H1 (cell line): ENCODE results near the gene HP1BP3. TPM values are rescaled to one million over a fixed set of nuclear protein-coding genes. Genes with fewer than 3 reads are reported as not detected.

Source experiments
- CTCF ChIA-PET: fragments of 300-600 bp; sonication (Branson Sonifier 250); formaldehyde crosslinking; loops from one replicate; lab custom pipeline; 2021; ENCODE audit not compliant: partially characterized antibody; lab: Charles Lee
- POLR2A ChIA-PET: fragments of 300-600 bp; sonication (Branson Sonifier 250); formaldehyde crosslinking; loops from one replicate; lab custom pipeline; 2021; ENCODE audit warnings: inconsistent platforms; ENCODE audit not compliant: partially characterized antibody; lab: Charles Lee
- DNase-seq, 2 experiments: peaks; one replicate each; pipeline versions ENCODE4 v3.0.0 to v3.0.0-alpha.2; 2010 to 2022; ENCODE audit warnings: low spot score in 2 of 2, low read depth in 1 of 2, mixed read lengths in 1 of 2
- FAIRE-seq: peaks from 2 replicates; lab custom pipeline; 2011; peaks lifted over from hg19 to GRCh38; lab: Jason Lieb, UNC
- H2AFZ ChIP-seq: 2 replicates; pipeline ENCODE4 v1.8.1; 2012; ENCODE audit warnings: low read length, inconsistent platforms
- H2AK5ac ChIP-seq: 2 replicates; pipeline ENCODE4 v1.6.1; 2013; ENCODE audit warnings: low read depth, low read length
- H2BK120ac ChIP-seq: replicated peaks from 2 replicates; pipeline ENCODE3; 2013; ENCODE audit warnings: low read depth, low read length, inconsistent platforms
- H2BK12ac ChIP-seq: 2 replicates; pipeline ENCODE4 v1.6.1; 2013; ENCODE audit warnings: low read depth, low read length
- H2BK15ac ChIP-seq: 2 replicates; pipeline ENCODE4 v1.6.1; 2013; ENCODE audit warnings: low read length
- H2BK20ac ChIP-seq: 2 replicates; pipeline ENCODE4 v1.6.1; 2013; ENCODE audit warnings: low read length
- H2BK5ac ChIP-seq: 2 replicates; pipeline ENCODE4 v1.6.1; 2013; ENCODE audit warnings: low read depth, low read length
- H3K14ac ChIP-seq: 2 replicates; pipeline ENCODE4 v1.6.1; 2013; ENCODE audit warnings: inconsistent platforms; ENCODE audit not compliant: insufficient read length
- H3K18ac ChIP-seq: 2 replicates; pipeline ENCODE4 v1.6.1; 2013; ENCODE audit warnings: low read length; ENCODE audit errors: extremely low read depth
- H3K23ac ChIP-seq: 2 replicates; pipeline ENCODE4 v1.6.1; 2013; ENCODE audit warnings: inconsistent platforms; ENCODE audit not compliant: insufficient read length
- H3K23me2 ChIP-seq: 2 replicates; pipeline ENCODE4 v1.6.1; 2013; ENCODE audit warnings: low read depth, low read length
- H3K27ac ChIP-seq: 2 replicates; pipeline ENCODE4 v1.6.1; 2011; ENCODE audit warnings: low read depth, low read length, inconsistent platforms
- H3K27me3 ChIP-seq, 4 experiments: replicated peaks in 1 of 4; 1 replicate in 1 of 4; 2 replicates in 3 of 4; pipeline versions ENCODE4 v1.6.1 to v1.8.1; 2011 to 2013; ENCODE audit warnings: low read length in 3 of 4, mild to moderate bottlenecking in 3 of 4, inconsistent platforms in 2 of 4, mixed read lengths in 2 of 4, moderate library complexity in 1 of 4; ENCODE audit not compliant: control insufficient read depth in 3 of 4, insufficient read depth in 3 of 4; ENCODE audit errors: extremely low read depth in 1 of 4
- H3K36me3 ChIP-seq, 4 experiments: 2 replicates each; pipeline versions ENCODE4 v1.6.1 to v1.8.1; 2011 to 2013; ENCODE audit warnings: mild to moderate bottlenecking in 4 of 4, low read length in 3 of 4, moderate library complexity in 2 of 4, control low read depth in 1 of 4, inconsistent platforms in 1 of 4; ENCODE audit not compliant: insufficient read depth in 4 of 4, control insufficient read depth in 2 of 4
- H3K4ac ChIP-seq: replicated peaks from 2 replicates; pipeline ENCODE3; 2013; ENCODE audit warnings: low read length, low read depth, mixed read lengths, inconsistent platforms; ENCODE audit not compliant: insufficient read length
- H3K4me1 ChIP-seq, 4 experiments: replicated peaks in 1 of 4; 1 replicate in 1 of 4; 2 replicates in 3 of 4; pipeline versions ENCODE4 v1.6.1 to v1.8.1; 2011 to 2013; ENCODE audit warnings: low read length in 3 of 4, inconsistent platforms in 2 of 4, mixed read lengths in 1 of 4; ENCODE audit not compliant: insufficient read depth in 4 of 4, control insufficient read depth in 3 of 4
- H3K4me2 ChIP-seq, 2 experiments: 2 replicates each; pipeline versions ENCODE4 v1.6.1 to v1.8.1; 2011 to 2013; ENCODE audit warnings: low read depth in 2 of 2, low read length in 2 of 2, control low read depth in 1 of 2, inconsistent platforms in 1 of 2, mild to moderate bottlenecking in 1 of 2; ENCODE audit not compliant: insufficient read depth in 1 of 2
- H3K4me3 ChIP-seq, 4 experiments: fragments of 200-600, 300-600 bp in 1 of 4; sonication (generic), shearing (Covaris generic), sonication (Bioruptor Twin) in 1 of 4; 2 replicates each; pipeline versions ENCODE4 v1.5.1 to v1.8.1; 2011 to 2016; ENCODE audit warnings: low read length in 4 of 4, low read depth in 3 of 4, control low read depth in 2 of 4, inconsistent platforms in 2 of 4, mild to moderate bottlenecking in 2 of 4, mixed read lengths in 1 of 4, moderate library complexity in 1 of 4; ENCODE audit not compliant: insufficient read depth in 2 of 4; ENCODE audit errors: extremely low read depth in 1 of 4
- H3K56ac ChIP-seq: replicated peaks from 2 replicates; pipeline ENCODE3; 2013; ENCODE audit warnings: low read depth, mild to moderate bottlenecking, mixed read lengths, low read length, inconsistent platforms; ENCODE audit not compliant: insufficient read length
- H3K79me1 ChIP-seq: 2 replicates; pipeline ENCODE4 v1.6.1; 2013; ENCODE audit warnings: low read depth, low read length, control low read depth
- H3K79me2 ChIP-seq, 2 experiments: 2 replicates each; pipeline versions ENCODE4 v1.6.1 to v1.8.1; 2012 to 2013; ENCODE audit warnings: low read length in 2 of 2, mild to moderate bottlenecking in 2 of 2, inconsistent platforms in 1 of 2; ENCODE audit not compliant: insufficient read depth in 2 of 2, control insufficient read depth in 1 of 2
- H3K9ac ChIP-seq, 4 experiments: replicated peaks in 1 of 4; 1 replicate in 1 of 4; 2 replicates in 3 of 4; pipeline versions ENCODE4 v1.6.1 to v1.8.1; 2011 to 2013; ENCODE audit warnings: low read depth in 3 of 4, low read length in 3 of 4, control low read depth in 2 of 4, mild to moderate bottlenecking in 2 of 4, moderate library complexity in 2 of 4, inconsistent platforms in 1 of 4; ENCODE audit errors: extremely low read depth in 1 of 4
- H3K9me3 ChIP-seq, 2 experiments: 2 replicates each; pipeline versions ENCODE4 v1.6.1 to v1.8.1; 2012 to 2013; ENCODE audit warnings: mild to moderate bottlenecking in 2 of 2, moderate library complexity in 2 of 2, control low read depth in 1 of 2, inconsistent platforms in 1 of 2, low read depth in 1 of 2, low read length in 1 of 2, mixed read lengths in 1 of 2; ENCODE audit not compliant: insufficient read depth in 2 of 2
- H4K20me1 ChIP-seq, 2 experiments: replicated peaks in 1 of 2; 2 replicates each; pipeline versions ENCODE3 to v1.8.1; 2011 to 2013; ENCODE audit warnings: inconsistent platforms in 2 of 2, low read length in 2 of 2, mild to moderate bottlenecking in 1 of 2; ENCODE audit not compliant: insufficient read depth in 2 of 2, control insufficient read depth in 1 of 2
- H4K5ac ChIP-seq: 2 replicates; pipeline ENCODE4 v1.6.1; 2013; ENCODE audit warnings: low read length, low read depth, mixed read lengths, inconsistent platforms; ENCODE audit not compliant: insufficient read length
- H4K8ac ChIP-seq: 2 replicates; pipeline ENCODE4 v1.8.0; 2013; ENCODE audit warnings: mild to moderate bottlenecking, moderate library complexity, low read length, inconsistent platforms; ENCODE audit not compliant: insufficient read depth; ENCODE audit errors: extremely low read depth
- H4K91ac ChIP-seq: replicated peaks from 2 replicates; pipeline ENCODE3; 2013; ENCODE audit warnings: low read length, mixed read lengths, inconsistent platforms; ENCODE audit not compliant: insufficient read length
- BACH1 ChIP-seq: IDR thresholded peaks from 2 replicates; pipeline ENCODE4 v1.6.1; 2012; ENCODE audit warnings: low read length, improper control_type of control experiment
- BCL11A ChIP-seq, 2 experiments: IDR thresholded peaks; one replicate each; pipeline ENCODE4 v1.6.1; 2011; ENCODE audit warnings: low read depth in 2 of 2, low read length in 2 of 2, mild to moderate bottlenecking in 2 of 2
- HDAC6 ChIP-seq: IDR thresholded peaks from one replicate; pipeline ENCODE4 v1.7.1; 2012; ENCODE audit warnings: low read depth, mild to moderate bottlenecking, inconsistent platforms, low read length, moderate library complexity
- KDM5A ChIP-seq: fragments of 200-600 bp; IDR thresholded peaks from 2 replicates; pipeline ENCODE4 v1.7.1; 2012; ENCODE audit warnings: mild to moderate bottlenecking, low read length, inconsistent platforms, mixed read lengths
- SAP30 ChIP-seq: fragments of 300-600 bp; sonication (generic); IDR thresholded peaks from 2 replicates; pipeline ENCODE4 v1.7.1; 2012; ENCODE audit warnings: low read length, moderate library complexity, mild to moderate bottlenecking, inconsistent platforms; ENCODE audit not compliant: insufficient read depth, insufficient replicate concordance
- SIRT6 ChIP-seq: IDR thresholded peaks from one replicate; pipeline ENCODE4 v1.7.1; 2012; ENCODE audit warnings: low read length, inconsistent platforms
- SUZ12 ChIP-seq: fragments of 200-600 bp; sonication (generic); IDR thresholded peaks from 2 replicates; pipeline ENCODE4 v1.6.1; 2012; ENCODE audit warnings: mild to moderate bottlenecking, inconsistent platforms, low read length, moderate library complexity, mixed read lengths
- YY1 ChIP-seq: IDR thresholded peaks from 2 replicates; pipeline ENCODE4 v1.6.1; 2011; ENCODE audit warnings: low read depth, mild to moderate bottlenecking, low read length
- WGBS, 2 experiments: shearing (Covaris generic) in 1 of 2; methylation state at CpG; one replicate each; pipeline versions ENCODE4 v1.1.6 to v1.1.7; 2013 to 2015; ENCODE audit warnings: low lambda C conversion rate in 2 of 2, mixed read lengths in 2 of 2, inconsistent platforms in 1 of 2, low coverage in 1 of 2, missing lambda C conversion rate in 1 of 2; ENCODE audit not compliant: insufficient replicate concordance in 2 of 2, insufficient coverage in 1 of 2, insufficient read length in 1 of 2; ENCODE audit errors: extremely low coverage in 1 of 2, missing lambda C conversion rate in 1 of 2; 5-methylcytosine and 5-hydroxymethylcytosine counted together
- polyA plus RNA-seq, 7 experiments: library from polyadenylated mRNA; depleted of rRNA in 3 of 7; stranded (reverse) in 5 of 7; unstranded in 2 of 7; fragments of >200 nt in 5 of 7; fragments of 200-250 nt in 2 of 7; gene quantifications; 1 replicate in 5 of 7; 2 replicates in 1 of 7; 4 replicates in 1 of 7; pipeline versions ENCODE4 v1.2.1 to v1.2.3, GENCODE V29; 2011 to 2013; ENCODE audit warnings: missing spikeins in 2 of 7, mixed read lengths in 2 of 7
- total RNA-seq: library from RNA; stranded (reverse); fragmentation: NEBNext Ultra II Directional; extraction: Animal tissue kit (Norgen Biotek cat#: 25700); gene quantifications from 2 replicates; pipeline ENCODE4 v1.2.1, GENCODE V29; 2021
- TF ChIP-seq, protein P1 (sequence below): IDR thresholded peaks from 2 replicates; pipeline ENCODE4 v1.6.1; 2012; ENCODE audit warnings: inconsistent platforms
- TF ChIP-seq, protein P2 (sequence below), 3 experiments: IDR thresholded peaks; 1 replicate in 2 of 3; 2 replicates in 1 of 3; pipeline versions ENCODE4 v1.5.1 to v1.6.1; 2011; ENCODE audit warnings: low read length in 3 of 3, mild to moderate bottlenecking in 3 of 3, inconsistent platforms in 2 of 3, low read depth in 1 of 3, moderate library complexity in 1 of 3; ENCODE audit not compliant: insufficient read depth in 1 of 3; ENCODE audit errors: control extremely low read depth in 1 of 3

Gene HP1BP3
- total and polyA plus RNA-seq, 2 of the 8 experiments (the other 6 are each of a cell fraction or from before 2014, with no cell fraction given), result 47.4 to 125 TPM

DNA sequence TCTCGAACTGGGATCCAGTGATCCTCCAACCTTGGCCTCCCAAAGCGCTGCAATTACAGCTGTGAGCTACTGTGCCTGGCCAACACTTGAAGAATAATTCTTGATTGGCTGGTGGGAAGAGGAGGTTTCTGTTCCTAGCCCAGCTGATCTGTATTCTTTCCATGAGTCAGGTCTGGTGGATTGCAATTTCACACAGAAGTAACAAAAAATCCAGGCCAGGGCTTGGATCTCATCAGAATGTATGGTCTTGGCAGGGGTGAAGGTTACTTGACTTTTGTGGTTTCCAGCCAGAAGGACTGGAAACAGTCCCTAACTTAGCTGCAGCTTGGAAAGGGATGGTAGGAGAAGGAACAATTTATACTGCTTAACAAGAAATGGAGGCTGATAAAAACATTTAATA lies 5.1 kb upstream of the HP1BP3 start:
- no peaks in the 10 kb centered on the region for H4K20me1 ChIP-seq

More for the DNA sequence above, 5.1 kb upstream of the HP1BP3 start:
- Histone ChIP-seq H3K4me3 (no peak overlapping the region), H3K4ac (no peak overlapping the region), H4K8ac (no peak overlapping the region), H3K79me2 (no peaks in the 10 kb centered on the region), H3K23me2 (peaks cover 5% of the 10 kb centered on the region; the same call in 1 of the 2 replicates), H3K9ac (no peak overlapping the region), H2BK15ac (no peak overlapping the region), H2AFZ (no peak overlapping the region), H3K27ac (no peak overlapping the region), H4K91ac (no peak overlapping the region), H3K27me3 (no peaks in the 10 kb centered on the region), H3K79me1 (no peaks in the 10 kb centered on the region), H4K5ac (no peak overlapping the region), H3K9me3 (no peaks in the 10 kb centered on the region), H2AK5ac (no peak overlapping the region), H2BK12ac (no peak overlapping the region), H3K4me2 (no peak overlapping the region)
- DNase-seq (no peak), FAIRE-seq (no peak)
- POLR2A ChIA-PET, result no interaction called here
- WGBS, 2 experiments, result 100% methylated on average over 2 of the region's 2 CpGs; no CpG with 5 or more reads in 1 of the 2 experiments
- no peak for TF ChIP-seq SUZ12
- no peak for TF ChIP-seq SAP30
- TF ChIP-seq BACH1, result no peak
- no peak for TF ChIP-seq YY1
- TF ChIP-seq, protein P1, sequence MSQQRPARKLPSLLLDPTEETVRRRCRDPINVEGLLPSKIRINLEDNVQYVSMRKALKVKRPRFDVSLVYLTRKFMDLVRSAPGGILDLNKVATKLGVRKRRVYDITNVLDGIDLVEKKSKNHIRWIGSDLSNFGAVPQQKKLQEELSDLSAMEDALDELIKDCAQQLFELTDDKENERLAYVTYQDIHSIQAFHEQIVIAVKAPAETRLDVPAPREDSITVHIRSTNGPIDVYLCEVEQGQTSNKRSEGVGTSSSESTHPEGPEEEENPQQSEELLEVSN, result no peak
- no peak for TF ChIP-seq KDM5A
- TF ChIP-seq HDAC6, result no peak
- TF ChIP-seq, protein P2, sequence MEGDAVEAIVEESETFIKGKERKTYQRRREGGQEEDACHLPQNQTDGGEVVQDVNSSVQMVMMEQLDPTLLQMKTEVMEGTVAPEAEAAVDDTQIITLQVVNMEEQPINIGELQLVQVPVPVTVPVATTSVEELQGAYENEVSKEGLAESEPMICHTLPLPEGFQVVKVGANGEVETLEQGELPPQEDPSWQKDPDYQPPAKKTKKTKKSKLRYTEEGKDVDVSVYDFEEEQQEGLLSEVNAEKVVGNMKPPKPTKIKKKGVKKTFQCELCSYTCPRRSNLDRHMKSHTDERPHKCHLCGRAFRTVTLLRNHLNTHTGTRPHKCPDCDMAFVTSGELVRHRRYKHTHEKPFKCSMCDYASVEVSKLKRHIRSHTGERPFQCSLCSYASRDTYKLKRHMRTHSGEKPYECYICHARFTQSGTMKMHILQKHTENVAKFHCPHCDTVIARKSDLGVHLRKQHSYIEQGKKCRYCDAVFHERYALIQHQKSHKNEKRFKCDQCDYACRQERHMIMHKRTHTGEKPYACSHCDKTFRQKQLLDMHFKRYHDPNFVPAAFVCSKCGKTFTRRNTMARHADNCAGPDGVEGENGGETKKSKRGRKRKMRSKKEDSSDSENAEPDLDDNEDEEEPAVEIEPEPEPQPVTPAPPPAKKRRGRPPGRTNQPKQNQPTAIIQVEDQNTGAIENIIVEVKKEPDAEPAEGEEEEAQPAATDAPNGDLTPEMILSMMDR (IDR thresholded peaks at IDR 0.05; ENCODE audit: control extremely low read depth in 1 of 3, insufficient read depth in 1 of 3, low read depth in 1 of 3, low read length in 3 of 3), result no peak
- TF ChIP-seq SIRT6, result no peak
- no peak for TF ChIP-seq BCL11A (IDR thresholded peaks at IDR 0.05; ENCODE audit: low read depth in 2 of 2, low read length in 2 of 2)
- TF ChIP-seq, all 59 proteins: peak for 0
- CTCF ChIA-PET, result no interaction called here
- Histone ChIP-seq H2BK20ac (no peak overlapping the region), H3K23ac (no peak overlapping the region), H2BK120ac (no peak overlapping the region), H2BK5ac (no peak overlapping the region), H3K14ac (no peak overlapping the region), H3K56ac (no peak overlapping the region), H3K18ac (no peak overlapping the region), H3K36me3 (no peaks in the 10 kb centered on the region), H3K4me1 (peaks cover 0 to 6% (median 6%) of the 10 kb centered on the region in 4 experiments; a peak in 3 of 7 replicates)
